Keratinocyte (primary cell): ENCODE measurements around the gene SAMD8.

Source experiments
- EZH2 ChIP-seq: IDR thresholded peaks from one replicate; pipeline ENCODE4 v1.6.1; 2012; ENCODE audit warnings: inconsistent platforms, mild to moderate bottlenecking, low read length, moderate library complexity
- TF ChIP-seq, protein P1 (sequence below), 3 experiments: IDR thresholded peaks in 1 of 3; conservative IDR thresholded peaks in 1 of 3; optimal IDR thresholded peaks in 1 of 3; 2 replicates in 2 of 3; 3 replicates in 1 of 3; pipeline versions ENCODE3 to v1.5.1; 2011; ENCODE audit warnings: low read length in 3 of 3, mild to moderate bottlenecking in 3 of 3, moderate library complexity in 2 of 3, control low read depth in 1 of 3, inconsistent platforms in 1 of 3; ENCODE audit not compliant: insufficient read depth in 2 of 3; ENCODE audit errors: extremely low read depth in 1 of 3

DNA sequence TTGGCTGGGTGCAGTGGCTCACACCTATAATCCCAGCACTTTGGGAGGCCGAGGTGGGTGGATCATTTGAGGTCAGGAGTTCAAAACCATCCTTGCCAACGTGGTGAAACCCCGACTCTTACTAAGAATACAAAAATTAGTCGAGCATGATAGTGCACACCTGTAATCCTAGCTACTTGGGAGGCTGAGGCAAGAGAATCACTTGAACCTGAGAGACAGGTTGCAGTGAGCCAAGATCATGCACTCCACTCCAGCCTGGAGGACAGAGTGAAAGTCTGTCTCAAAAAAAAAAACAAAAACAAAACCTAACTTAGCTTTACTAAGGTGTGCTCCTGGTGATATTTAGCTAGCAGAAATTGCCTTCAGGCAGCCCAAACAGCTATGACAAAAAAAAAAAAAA, 74.9 kb downstream of the SAMD8 start:
- TF ChIP-seq, protein P1, sequence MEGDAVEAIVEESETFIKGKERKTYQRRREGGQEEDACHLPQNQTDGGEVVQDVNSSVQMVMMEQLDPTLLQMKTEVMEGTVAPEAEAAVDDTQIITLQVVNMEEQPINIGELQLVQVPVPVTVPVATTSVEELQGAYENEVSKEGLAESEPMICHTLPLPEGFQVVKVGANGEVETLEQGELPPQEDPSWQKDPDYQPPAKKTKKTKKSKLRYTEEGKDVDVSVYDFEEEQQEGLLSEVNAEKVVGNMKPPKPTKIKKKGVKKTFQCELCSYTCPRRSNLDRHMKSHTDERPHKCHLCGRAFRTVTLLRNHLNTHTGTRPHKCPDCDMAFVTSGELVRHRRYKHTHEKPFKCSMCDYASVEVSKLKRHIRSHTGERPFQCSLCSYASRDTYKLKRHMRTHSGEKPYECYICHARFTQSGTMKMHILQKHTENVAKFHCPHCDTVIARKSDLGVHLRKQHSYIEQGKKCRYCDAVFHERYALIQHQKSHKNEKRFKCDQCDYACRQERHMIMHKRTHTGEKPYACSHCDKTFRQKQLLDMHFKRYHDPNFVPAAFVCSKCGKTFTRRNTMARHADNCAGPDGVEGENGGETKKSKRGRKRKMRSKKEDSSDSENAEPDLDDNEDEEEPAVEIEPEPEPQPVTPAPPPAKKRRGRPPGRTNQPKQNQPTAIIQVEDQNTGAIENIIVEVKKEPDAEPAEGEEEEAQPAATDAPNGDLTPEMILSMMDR (optimal IDR thresholded peaks at IDR 0.05 in 1 of 3, IDR thresholded peaks at IDR 0.05 in 1 of 3, conservative IDR thresholded peaks at IDR 0.05 in 1 of 3; ENCODE audit: extremely low read depth in 1 of 3, insufficient read depth in 2 of 3, low read length in 3 of 3): no peak
- no peak for TF ChIP-seq EZH2
